Measurements from ENCODE around the gene MIOX.
"Not testable (repeated sequence)": the region's sequence is repeated elsewhere in the genome, so short reads cannot be mapped to it uniquely, and the experiment has no call there.

Gene MIOX

GRCh38 chr22:50518606-50519005 lies 31.9 kb downstream of the MIOX start:
- DNase-seq: no peak

GRCh38 chr22:50519151-50519550 lies 32.5 kb downstream of the MIOX start:
- DNase-seq: no peak

- DNase-seq: not testable (repeated sequence)
These were observed 33.5 kb downstream of the MIOX start for GRCh38 chr22:50520184-50520583.

GRCh38 chr22:50520826-50521453 lies 34.3 kb downstream of the MIOX start:
- no peak for DNase-seq

GRCh38 chr22:50521710-50522109 lies 35.1 kb downstream of the MIOX start:
- no peak for DNase-seq

- no peak for DNase-seq
These were observed 35.6 kb downstream of the MIOX start for GRCh38 chr22:50522208-50522805.

- no peak for DNase-seq
These were observed 36.3 kb downstream of the MIOX start for GRCh38 chr22:50522806-50523438.

- DNase-seq: no peak
These were observed 36.8 kb downstream of the MIOX start for GRCh38 chr22:50523458-50523805.

GRCh38 chr22:50523806-50524675 lies 37.4 kb downstream of the MIOX start:
- DNase-seq: no peak

- no peak for DNase-seq
These were observed 38.0 kb downstream of the MIOX start for GRCh38 chr22:50524676-50525103.

GRCh38 chr22:50525104-50525857 lies 38.6 kb downstream of the MIOX start, which contains the start of gene SCO2:
Gene SCO2 (minus strand): TSS chr22:50525598. CDS start chr22:50524411, 1,187 bp downstream.
- peak; percentile 99 for DNase-seq

- no peak for DNase-seq
These were observed 39.1 kb downstream of the MIOX start for GRCh38 chr22:50525858-50526107.

- DNase-seq: peak; percentile 93
These were observed 39.6 kb downstream of the MIOX start for GRCh38 chr22:50526108-50526833.

- peak; percentile 67 for DNase-seq
These were observed 40.5 kb downstream of the MIOX start for GRCh38 chr22:50526834-50527801.

GRCh38 chr22:50527921-50528681 lies 41.4 kb downstream of the MIOX start:
- no peak for DNase-seq

GRCh38 chr22:50528682-50529415 lies 42.2 kb downstream of the MIOX start:
- no peak for DNase-seq

GRCh38 chr22:50529416-50529896 lies 42.8 kb downstream of the MIOX start:
- DNase-seq: no peak

- peak; percentile 79 for DNase-seq
These were observed 43.4 kb downstream of the MIOX start, which contains the start of gene TYMP for GRCh38 chr22:50529897-50530579. Gene TYMP (minus strand): TSS chr22:50530012. CDS start chr22:50529709, 303 bp downstream.

- DNase-seq: no peak
These were observed 43.9 kb downstream of the MIOX start for GRCh38 chr22:50530580-50530876.

Measured in activated CD4-positive, alpha-beta T cell treated with anti-CD3 and anti-CD28 coated beads for 48 hours (primary cell).